ENCODE results near the gene AKR1C1. TPM values are rescaled to one million over a fixed set of nuclear protein-coding genes. Genes with fewer than 3 reads are reported as not detected.
"Not testable (repeated sequence)": the region's sequence is repeated elsewhere in the genome, so short reads cannot be mapped to it uniquely, and the experiment has no call there.

The AKR1C1 gene
- total RNA-seq, 1 donor, result 140 TPM

DNA sequence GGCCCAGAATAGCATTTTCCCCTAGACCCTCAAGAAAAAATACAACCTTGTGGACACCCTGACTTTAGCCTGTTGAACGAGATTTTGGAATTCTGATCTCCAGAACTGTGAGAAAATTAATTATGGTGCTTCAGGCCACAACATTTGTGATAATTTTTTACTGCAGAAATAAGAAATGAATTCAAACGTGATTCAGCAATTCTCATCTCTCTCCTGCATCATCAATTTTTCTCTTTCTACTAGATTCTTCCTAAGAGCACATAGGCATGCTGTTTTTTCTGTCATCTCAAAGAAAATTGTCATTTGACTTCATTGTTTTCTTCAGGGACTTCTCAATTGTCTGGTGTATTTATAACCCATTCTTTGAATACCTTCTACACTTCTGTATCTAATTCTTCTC is 49.4 kb downstream of the AKR1C1 start:
- Histone ChIP-seq H3K4me2 (ENCODE audit: insufficient read depth, low read length) (no peak overlapping the region), H2AFZ (ENCODE audit: low read length) (no peak overlapping the region), H3K4me3 (ENCODE audit: insufficient read depth, low read length) (no peak overlapping the region), H3K27me3 (ENCODE audit: insufficient read depth, low read length) (no peaks in the 10 kb centered on the region), H3K36me3 (ENCODE audit: insufficient read depth, low read length) (no peaks in the 10 kb centered on the region), H3K9me3 (ENCODE audit: low read depth, low read length) (no peaks in the 10 kb centered on the region), H3K27ac (ENCODE audit: low read depth, low read length) (no peak overlapping the region), H3K79me2 (ENCODE audit: insufficient read depth, low read length) (no peaks in the 10 kb centered on the region), H4K20me1 (ENCODE audit: insufficient read depth, low read length) (no peaks in the 10 kb centered on the region), H3K4me1 (ENCODE audit: insufficient read depth, low read length) (no peaks in the 10 kb centered on the region)
- TF ChIP-seq CTCF (IDR thresholded peaks at IDR 0.05; ENCODE audit: extremely low read depth, low read depth, low read length), result no peak
- no peak for DNase-seq (ENCODE audit: insufficient read length, low spot score, missing footprints)

DNA sequence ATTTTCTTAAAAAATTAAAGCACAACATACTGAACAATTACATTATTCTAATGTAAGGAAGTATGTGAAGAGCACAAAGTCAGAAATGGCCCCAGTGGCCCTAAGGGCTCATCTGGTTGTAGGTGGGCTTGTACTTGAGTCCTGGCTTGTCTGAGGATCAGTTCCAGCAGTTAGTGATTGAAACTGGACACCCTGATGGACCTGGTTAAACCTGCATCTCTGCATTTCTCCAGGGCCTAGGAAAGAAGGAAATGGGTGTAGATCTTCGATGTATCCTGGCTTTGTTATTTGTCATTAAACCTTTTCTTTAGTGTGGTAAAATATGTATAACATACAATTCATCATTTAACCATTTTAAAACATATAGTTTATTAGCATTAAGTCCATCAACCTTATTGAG is 50.2 kb downstream of the AKR1C1 start:
- Histone ChIP-seq H2AFZ (ENCODE audit: low read length) (no peak overlapping the region), H3K36me3 (ENCODE audit: insufficient read depth, low read length) (no peaks in the 10 kb centered on the region), H3K9me3 (ENCODE audit: low read depth, low read length) (no peaks in the 10 kb centered on the region), H4K20me1 (ENCODE audit: insufficient read depth, low read length) (no peaks in the 10 kb centered on the region), H3K4me1 (ENCODE audit: insufficient read depth, low read length) (no peaks in the 10 kb centered on the region), H3K79me2 (ENCODE audit: insufficient read depth, low read length) (no peaks in the 10 kb centered on the region), H3K27ac (ENCODE audit: low read depth, low read length) (no peak overlapping the region), H3K4me2 (ENCODE audit: insufficient read depth, low read length) (no peak overlapping the region), H3K4me3 (ENCODE audit: insufficient read depth, low read length) (no peak overlapping the region), H3K27me3 (ENCODE audit: insufficient read depth, low read length) (no peaks in the 10 kb centered on the region)
- no peak for DNase-seq (ENCODE audit: insufficient read length, low spot score, missing footprints)
- TF ChIP-seq CTCF (IDR thresholded peaks at IDR 0.05; ENCODE audit: extremely low read depth, low read depth, low read length), result no peak

DNA sequence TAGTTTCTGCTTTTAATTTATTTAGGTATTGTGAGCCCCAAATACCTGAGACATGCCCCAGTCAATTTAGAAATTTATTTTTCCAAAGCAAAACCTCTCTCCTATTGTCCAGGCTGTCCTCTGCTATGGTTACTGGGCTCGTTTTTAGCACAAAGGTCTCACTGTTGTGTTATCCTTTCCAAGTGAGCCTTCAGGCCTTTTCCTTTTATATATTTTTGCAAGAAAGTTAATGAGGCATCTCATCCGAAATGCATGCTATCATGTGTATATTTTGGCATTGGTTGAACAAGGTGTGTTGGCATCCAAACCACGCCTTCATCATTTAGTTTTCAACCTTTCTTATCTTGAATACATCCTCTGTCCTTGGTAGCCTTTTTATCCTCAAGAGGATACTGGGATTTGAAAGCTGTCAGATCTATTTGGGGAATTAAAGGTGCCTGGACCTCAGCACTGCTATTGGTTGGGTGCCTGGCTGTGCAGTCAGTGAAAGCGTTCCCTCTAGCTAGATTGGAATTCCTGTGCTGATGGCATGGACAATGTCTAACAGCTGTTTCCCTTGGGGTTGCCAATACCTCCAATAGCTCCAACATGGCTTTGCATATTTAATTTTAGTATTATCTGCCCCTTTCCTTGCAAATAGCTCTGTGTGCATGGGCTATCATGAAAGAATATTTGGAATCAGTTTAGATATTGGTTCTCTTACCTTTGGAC is 51.1 kb downstream of the AKR1C1 start:
- not testable (repeated sequence) for H3K4me2 ChIP-seq (ENCODE audit: insufficient read depth, low read length); H4K20me1 ChIP-seq (ENCODE audit: insufficient read depth, low read length); H3K9me3 ChIP-seq (ENCODE audit: low read depth, low read length); DNase-seq (ENCODE audit: insufficient read length, low spot score, missing footprints); H3K27me3 ChIP-seq (ENCODE audit: insufficient read depth, low read length); H3K36me3 ChIP-seq (ENCODE audit: insufficient read depth, low read length); H3K27ac ChIP-seq (ENCODE audit: low read depth, low read length); H3K79me2 ChIP-seq (ENCODE audit: insufficient read depth, low read length); H3K4me1 ChIP-seq (ENCODE audit: insufficient read depth, low read length); H2AFZ ChIP-seq (ENCODE audit: low read length); H3K4me3 ChIP-seq (ENCODE audit: insufficient read depth, low read length)

GRCh38 chr10:5014936-5015335 is 51.7 kb downstream of the AKR1C1 start:
- H2AFZ ChIP-seq (ENCODE audit: low read length), result no peak overlapping the region
- no peaks in the 10 kb centered on the region for H4K20me1 ChIP-seq (ENCODE audit: insufficient read depth, low read length)
- no peaks in the 10 kb centered on the region for H3K9me3 ChIP-seq (ENCODE audit: low read depth, low read length)
- H3K27ac ChIP-seq (ENCODE audit: low read depth, low read length), result no peak overlapping the region
- H3K36me3 ChIP-seq (ENCODE audit: insufficient read depth, low read length), result no peaks in the 10 kb centered on the region
- H3K4me3 ChIP-seq (ENCODE audit: insufficient read depth, low read length), result no peak overlapping the region
- H3K27me3 ChIP-seq (ENCODE audit: insufficient read depth, low read length), result no peaks in the 10 kb centered on the region
- H3K4me2 ChIP-seq (ENCODE audit: insufficient read depth, low read length), result no peak overlapping the region
- H3K4me1 ChIP-seq (ENCODE audit: insufficient read depth, low read length), result peaks cover 8% of the 10 kb centered on the region
- H3K79me2 ChIP-seq (ENCODE audit: insufficient read depth, low read length), result no peaks in the 10 kb centered on the region
- TF ChIP-seq CTCF (IDR thresholded peaks at IDR 0.05; ENCODE audit: extremely low read depth, low read depth, low read length), result no peak
- peak; percentile 34 for DNase-seq (ENCODE audit: insufficient read length, low spot score, missing footprints)

All from osteoblast (primary cell).